Lower lobe of right lung (tissue), 2 donors: ENCODE results near the gene KLHL4. TPM values are rescaled to one million over a fixed set of nuclear protein-coding genes. Genes with fewer than 3 reads are reported as not detected.
"Not testable (repeated sequence)": the region's sequence is repeated elsewhere in the genome, so short reads cannot be mapped to it uniquely, and the experiment has no call there.

Experiments used
- ATAC-seq, 2 donors: fragments of 200-7000 bp; cut with Tn5 transposase; one replicate each; pipeline ENCODE4 v1.9.1; 2020 to 2022; ENCODE audit warnings: mild to moderate bottlenecking in 2 of 2, moderate library complexity in 2 of 2
- DNase-seq: peaks from one replicate; pipeline ENCODE4 v3.0.0-alpha.2; 2020
- H3K27ac ChIP-seq: fragments of 200-600 bp; one replicate; pipeline ENCODE4 v1.8.0; 2022
- H3K27me3 ChIP-seq: fragments of 200-600 bp; one replicate; pipeline ENCODE4 v1.8.0; 2022; ENCODE audit warnings: low read depth
- H3K36me3 ChIP-seq: fragments of 200-600 bp; one replicate; pipeline ENCODE4 v1.8.0; 2022; ENCODE audit warnings: mild to moderate bottlenecking
- H3K4me1 ChIP-seq: fragments of 200-600 bp; one replicate; pipeline ENCODE4 v1.8.0; 2022
- H3K4me3 ChIP-seq: fragments of 200-600 bp; one replicate; pipeline ENCODE4 v1.8.0; 2022; ENCODE audit warnings: mild to moderate bottlenecking
- H3K9me3 ChIP-seq: fragments of 200-600 bp; one replicate; pipeline ENCODE4 v1.8.0; 2022
- CTCF ChIP-seq: fragments of 200-600 bp; IDR thresholded peaks from one replicate; pipeline ENCODE4 v1.8.0; 2022; ENCODE audit warnings: antibody characterized with exemption, mild to moderate bottlenecking
- intact Hi-C: fragments of 100-400 bp; cut with DNase I; formaldehyde crosslinking; loops from one replicate; pipeline ENCODE4 v1.11.0; 2022
- total RNA-seq: library from RNA; stranded (reverse); fragmentation: NEBNext Ultra II Directional; extraction: Animal tissue kit (Norgen Biotek cat#: 25700); gene quantifications from one replicate; pipeline ENCODE4 v1.2.1, GENCODE V29; 2021
- donor health status: DM: no; HTN: yes; CAD: no; lungs with severe emphysema.

KLHL4 gene
- total RNA-seq, 1 donor from 2014 or later, result 1.6 TPM

GRCh38 chrX:87697409-87697808 lies 179.8 kb downstream of the KLHL4 start:
- intact Hi-C loops, result no loop called here
- ATAC-seq, result no peak

GRCh38 chrX:87702795-87703194 lies 185.2 kb downstream of the KLHL4 start:
- no peak for DNase-seq
- intact Hi-C loops, result no loop called here
- Histone ChIP-seq H3K27me3 (no peaks in the 10 kb centered on the region), H3K4me3 (no peak overlapping the region), H3K4me1 (no peaks in the 10 kb centered on the region), H3K36me3 (no peaks in the 10 kb centered on the region), H3K9me3 (no peaks in the 10 kb centered on the region), H3K27ac (no peak overlapping the region)
- TF ChIP-seq CTCF, result no peak
- ATAC-seq, result no peak

More at GRCh38 chrX:87697409-87697808, 179.8 kb downstream of the KLHL4 start:
- H3K36me3 ChIP-seq, result no peaks in the 10 kb centered on the region
- TF ChIP-seq CTCF, result no peak
- no peaks in the 10 kb centered on the region for H3K9me3 ChIP-seq
- H3K4me1 ChIP-seq, result no peaks in the 10 kb centered on the region
- no peak overlapping the region for H3K4me3 ChIP-seq
- H3K27ac ChIP-seq, result no peak overlapping the region
- no peaks in the 10 kb centered on the region for H3K27me3 ChIP-seq
- no peak for DNase-seq

- H3K27me3 ChIP-seq, H3K9me3 ChIP-seq, H3K4me1 ChIP-seq, H3K36me3 ChIP-seq, intact Hi-C loops, DNase-seq, ATAC-seq, H3K27ac ChIP-seq, H3K4me3 ChIP-seq: not testable (repeated sequence)
Observed at GRCh38 chrX:87703469-87703868, 185.9 kb downstream of the KLHL4 start.

GRCh38 chrX:87706134-87706533 lies 188.5 kb downstream of the KLHL4 start:
- Histone ChIP-seq H3K4me1 (no peaks in the 10 kb centered on the region), H3K36me3 (no peaks in the 10 kb centered on the region), H3K27ac (no peak overlapping the region), H3K27me3 (no peaks in the 10 kb centered on the region), H3K4me3 (no peak overlapping the region), H3K9me3 (no peaks in the 10 kb centered on the region)
- intact Hi-C loops, result no loop called here
- TF ChIP-seq CTCF, result no peak
- ATAC-seq, result no peak
- no peak for DNase-seq

GRCh38 chrX:87710580-87710979 lies 193.0 kb downstream of the KLHL4 start:
- intact Hi-C loops, result no loop called here
- no peak for DNase-seq
- no peaks in the 10 kb centered on the region for H3K27me3 ChIP-seq
- ATAC-seq, result no peak
- H3K4me1 ChIP-seq, result no peaks in the 10 kb centered on the region
- no peak overlapping the region for H3K4me3 ChIP-seq
- TF ChIP-seq CTCF, result no peak
- H3K9me3 ChIP-seq, result no peaks in the 10 kb centered on the region
- no peaks in the 10 kb centered on the region for H3K36me3 ChIP-seq
- no peak overlapping the region for H3K27ac ChIP-seq
